ENCODE results near the gene ADAP1. TPM values are rescaled to one million over a fixed set of nuclear protein-coding genes. Genes with fewer than 3 reads are reported as not detected.

Gene ADAP1
- total RNA-seq, 1 experiment from 2014 or later, result 77.6 TPM

- Mint-ChIP-seq H3K27me3 (ENCODE audit: insufficient read depth, unreplicated experiment) (no peaks in the 10 kb centered on the region), H3K9me3 (ENCODE audit: unreplicated experiment) (peaks cover 7% of the 10 kb centered on the region), H3K4me3 (ENCODE audit: unreplicated experiment) (no peak overlapping the region), H3K27ac (ENCODE audit: unreplicated experiment) (no peak overlapping the region), H3K36me3 (ENCODE audit: insufficient read depth, unreplicated experiment) (peaks cover 95% of the 10 kb centered on the region), H3K4me1 (ENCODE audit: low read depth, unreplicated experiment) (no peaks in the 10 kb centered on the region)
- H3K27me3 ChIP-seq (replicated peaks; ENCODE audit: control insufficient read depth, insufficient read depth, low read length), result no peaks in the 10 kb centered on the region
- intact Hi-C loops (cut with micrococcal nuclease; ENCODE audit: unreplicated experiment), result no loop called here
- no peak overlapping the region for H3K4me3 ChIP-seq (ENCODE audit: low read depth, low read length)
- TF ChIP-seq CTCF (IDR thresholded peaks at IDR 0.05; ENCODE audit: insufficient read depth in 1 of 2, low read depth in 1 of 2, low read length in 1 of 2, severe bottlenecking in 1 of 2, unreplicated experiment in 1 of 2), result no peak
- peaks cover 8% of the 10 kb centered on the region for H3K36me3 ChIP-seq (ENCODE audit: control insufficient read depth, insufficient read depth, low read length)
- no peak for DNase-seq
- no TSS peak for BruUV-seq (replicated peaks)
- POLR2A ChIA-PET, result no interaction called here
- no peaks in the 10 kb centered on the region for H3K9me3 ChIP-seq
- H3K4me1 ChIP-seq, result no peaks in the 10 kb centered on the region
- CTCF ChIA-PET, result no interaction called here
Observed at GRCh38 chr7:893686-894085, 60.8 kb downstream of the ADAP1 start.

GRCh38 chr7:892648-893593, 61.6 kb downstream of the ADAP1 start:
- CTCF ChIA-PET, result no interaction called here
- peaks cover 7% of the 10 kb centered on the region for H3K9me3 Mint-ChIP-seq (ENCODE audit: unreplicated experiment)
- intact Hi-C loops (cut with micrococcal nuclease; ENCODE audit: unreplicated experiment), result no loop called here
- no peaks in the 10 kb centered on the region for H3K9me3 ChIP-seq
- POLR2A ChIA-PET, result no interaction called here
- no peaks in the 10 kb centered on the region for H3K4me1 Mint-ChIP-seq (ENCODE audit: low read depth, unreplicated experiment)
- H3K27me3 Mint-ChIP-seq (ENCODE audit: insufficient read depth, unreplicated experiment), result no peaks in the 10 kb centered on the region
- peaks cover 10% of the 10 kb centered on the region for H3K36me3 ChIP-seq (ENCODE audit: control insufficient read depth, insufficient read depth, low read length)
- no peak for DNase-seq
- peaks cover 95% of the 10 kb centered on the region for H3K36me3 Mint-ChIP-seq (ENCODE audit: insufficient read depth, unreplicated experiment)
- no peak for TF ChIP-seq CTCF (IDR thresholded peaks at IDR 0.05; ENCODE audit: insufficient read depth in 1 of 2, low read depth in 1 of 2, low read length in 1 of 2, severe bottlenecking in 1 of 2, unreplicated experiment in 1 of 2)
- no peaks in the 10 kb centered on the region for H3K27me3 ChIP-seq (replicated peaks; ENCODE audit: control insufficient read depth, insufficient read depth, low read length)
- no peak overlapping the region for H3K4me3 Mint-ChIP-seq (ENCODE audit: unreplicated experiment)
- H3K4me3 ChIP-seq (ENCODE audit: low read depth, low read length), result no peak overlapping the region
- peak overlapping the region; percentile 63 for H3K27ac Mint-ChIP-seq (ENCODE audit: unreplicated experiment)
- no peaks in the 10 kb centered on the region for H3K4me1 ChIP-seq
- no TSS peak for BruUV-seq (replicated peaks)

GRCh38 chr7:891805-892204, 62.7 kb downstream of the ADAP1 start:
- H3K4me1 Mint-ChIP-seq (ENCODE audit: low read depth, unreplicated experiment), result no peaks in the 10 kb centered on the region
- no peak overlapping the region for H3K4me3 Mint-ChIP-seq (ENCODE audit: unreplicated experiment)
- H3K9me3 ChIP-seq, result no peaks in the 10 kb centered on the region
- no TSS peak for BruUV-seq (replicated peaks)
- H3K9me3 Mint-ChIP-seq (ENCODE audit: unreplicated experiment), result peaks cover 7% of the 10 kb centered on the region
- no peak for TF ChIP-seq CTCF (IDR thresholded peaks at IDR 0.05; ENCODE audit: insufficient read depth in 1 of 2, low read depth in 1 of 2, low read length in 1 of 2, severe bottlenecking in 1 of 2, unreplicated experiment in 1 of 2)
- ChIA-PET CTCF (no interaction called here), POLR2A (no interaction called here)
- no peaks in the 10 kb centered on the region for H3K4me1 ChIP-seq
- intact Hi-C loops (cut with micrococcal nuclease; ENCODE audit: unreplicated experiment), result no loop called here
- no peaks in the 10 kb centered on the region for H3K27me3 ChIP-seq (replicated peaks; ENCODE audit: control insufficient read depth, insufficient read depth, low read length)
- peaks cover 95% of the 10 kb centered on the region for H3K36me3 Mint-ChIP-seq (ENCODE audit: insufficient read depth, unreplicated experiment)
- H3K4me3 ChIP-seq (ENCODE audit: low read depth, low read length), result no peak overlapping the region
- DNase-seq, result no peak
- H3K36me3 ChIP-seq (ENCODE audit: control insufficient read depth, insufficient read depth, low read length), result peaks cover 10% of the 10 kb centered on the region
- no peak overlapping the region for H3K27ac Mint-ChIP-seq (ENCODE audit: unreplicated experiment)
- H3K27me3 Mint-ChIP-seq (ENCODE audit: insufficient read depth, unreplicated experiment), result no peaks in the 10 kb centered on the region

All from Caco-2 (cell line).